Measurements from ENCODE around the gene FAM200B. TPM values are rescaled to one million over a fixed set of nuclear protein-coding genes. Genes with fewer than 3 reads are reported as not detected.

Gene FAM200B
- 28.4 and 29.5 TPM in 2 replicates for total RNA-seq

GRCh38 chr4:15681372-15682241 is at the start of gene FAM200B:
TSS of gene FAM200B (plus strand) at chr4:15681827. CDS start at chr4:15686978, 5,151 bp downstream.

GRCh38 chr4:15655223-15656037 is 26.2 kb upstream of the FAM200B start, which contains the start of gene FBXL5:
TSS of gene FBXL5 (minus strand) at chr4:15655357. CDS start at chr4:15655287, 70 bp downstream.

DNA sequence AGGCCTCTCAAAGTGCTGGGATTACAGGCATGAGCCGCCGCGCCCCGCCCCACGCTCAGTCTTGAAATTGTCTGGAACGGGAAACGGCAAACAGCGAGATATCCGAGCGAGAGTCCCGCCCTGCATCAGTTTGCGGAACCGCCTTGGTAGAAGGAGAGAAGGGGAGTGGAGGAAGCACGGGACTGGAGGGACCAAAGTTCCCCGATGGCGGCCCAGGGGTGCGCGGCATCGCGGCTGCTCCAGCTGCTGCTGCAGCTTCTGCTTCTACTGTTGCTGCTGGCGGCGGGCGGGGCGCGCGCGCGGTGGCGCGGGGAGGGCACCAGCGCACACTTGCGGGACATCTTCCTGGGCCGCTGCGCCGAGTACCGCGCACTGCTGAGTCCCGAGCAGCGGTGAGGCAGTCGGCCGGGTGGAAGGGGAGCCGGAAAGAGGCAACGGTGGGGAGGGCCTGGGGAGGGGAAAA is 21.3 kb downstream of the FAM200B start, which contains the start of gene BST1:
Gene BST1 (plus strand): TSS at position 125 of the 463 bp plus-strand sequence. CDS start 80 bp downstream, at position 205.

Other genes starting within 250 kb of the FAM200B start
- gene CC2D2A, start 211.9 kb upstream of the FAM200B start, total RNA-seq: 4.6 and 5.2 TPM in 2 replicates
- 97.6 and 133 TPM in 2 replicates for gene FBXL5, start 26.5 kb upstream of the FAM200B start, total RNA-seq
- gene BST1, start 21.2 kb downstream of the FAM200B start, total RNA-seq: 16.5 and 77.7 TPM in 2 replicates
- gene CD38, start 96.5 kb downstream of the FAM200B start, total RNA-seq: 10.9 and 39.4 TPM in 2 replicates

Measured in dermis lymphatic vessel endothelial cell (primary cell).